Kidney epithelial cell (primary cell): ENCODE data around the gene DMTF1. TPM values are rescaled to one million over a fixed set of nuclear protein-coding genes. Genes with fewer than 3 reads are reported as not detected.

Experiments
- DNase-seq: peaks from one replicate; pipeline ENCODE4 v3.0.0-alpha.2; 2010; ENCODE audit warnings: low read depth
- H3K27me3 ChIP-seq: 2 replicates; pipeline ENCODE4 v1.6.0; 2011; ENCODE audit warnings: low read length; ENCODE audit not compliant: control insufficient read depth, insufficient read depth
- H3K36me3 ChIP-seq: 2 replicates; pipeline ENCODE4 v1.5.1; 2011; ENCODE audit warnings: low read length; ENCODE audit not compliant: control insufficient read depth, insufficient read depth
- H3K4me3 ChIP-seq: 2 replicates; pipeline ENCODE4 v1.5.1; 2011; ENCODE audit warnings: low read depth, mild to moderate bottlenecking, control low read depth, low read length
- CTCF ChIP-seq: IDR thresholded peaks from 2 replicates; pipeline ENCODE4 v1.5.1; 2011; ENCODE audit warnings: mild to moderate bottlenecking, moderate library complexity, low read length, control low read depth, inconsistent platforms; ENCODE audit not compliant: insufficient read depth, poor library complexity, severe bottlenecking
- total RNA-seq: library from RNA; depleted of rRNA; stranded (reverse); fragments of >200 nt; gene quantifications from 2 replicates; pipeline ENCODE4 v1.2.3, GENCODE V29; 2015

DMTF1 gene
- total RNA-seq, 1 donor from 2014 or later: 40.4 TPM

- DNase-seq: no peak
- no peak for TF ChIP-seq CTCF
- Histone ChIP-seq H3K4me3 (no peak overlapping the region), H3K36me3 (no peaks in the 10 kb centered on the region), H3K27me3 (no peaks in the 10 kb centered on the region)
These were observed 25.2 kb upstream of the DMTF1 start for GRCh38 chr7:87127019-87127418.

- Histone ChIP-seq H3K36me3 (no peaks in the 10 kb centered on the region), H3K4me3 (no peak overlapping the region), H3K27me3 (no peaks in the 10 kb centered on the region)
- no peak for TF ChIP-seq CTCF
- DNase-seq: no peak
These were observed 23.4 kb upstream of the DMTF1 start for GRCh38 chr7:87128861-87129267.

GRCh38 chr7:87129332-87129731, 22.9 kb upstream of the DMTF1 start:
- no peaks in the 10 kb centered on the region for H3K27me3 ChIP-seq
- TF ChIP-seq CTCF: no peak
- no peak overlapping the region for H3K4me3 ChIP-seq
- no peaks in the 10 kb centered on the region for H3K36me3 ChIP-seq
- DNase-seq: no peak

- DNase-seq: no peak
- TF ChIP-seq CTCF: no peak
- Histone ChIP-seq H3K36me3 (no peaks in the 10 kb centered on the region), H3K4me3 (no peak overlapping the region), H3K27me3 (no peaks in the 10 kb centered on the region)
These were observed 22.4 kb upstream of the DMTF1 start for GRCh38 chr7:87129848-87130247.

GRCh38 chr7:87131771-87132170, 20.5 kb upstream of the DMTF1 start:
- Histone ChIP-seq H3K27me3 (no peaks in the 10 kb centered on the region), H3K36me3 (no peaks in the 10 kb centered on the region), H3K4me3 (no peak overlapping the region)
- no peak for DNase-seq
- TF ChIP-seq CTCF: no peak

- no peaks in the 10 kb centered on the region for H3K36me3 ChIP-seq
- DNase-seq: no peak
- no peak for TF ChIP-seq CTCF
- no peak overlapping the region for H3K4me3 ChIP-seq
- H3K27me3 ChIP-seq: no peaks in the 10 kb centered on the region
These were observed 15.0 kb upstream of the DMTF1 start for GRCh38 chr7:87137271-87137670.
